Renal pelvis (tissue), 12 donors: ENCODE data around the gene SLC7A8. TPM values are rescaled to one million over a fixed set of nuclear protein-coding genes. Genes with fewer than 3 reads are reported as not detected.
"Not testable (repeated sequence)": the region's sequence is repeated elsewhere in the genome, so short reads cannot be mapped to it uniquely, and the experiment has no call there.

Source experiments
- DNase-seq: peaks from one replicate; pipeline ENCODE4 v3.0.0-alpha.2; 2013
- long read RNA-seq, 16 experiments: transcript quantifications; one replicate each; lab custom pipeline, GENCODE V29; 2026
- polyA plus RNA-seq, 3 donors: library from polyadenylated mRNA; unstranded; fragments of 120-200 nt; gene quantifications; one replicate each; pipeline ENCODE4 v1.2.1, GENCODE V29; 2013; ENCODE audit not compliant: insufficient read length in 3 of 3

SLC7A8 gene
- polyA plus RNA-seq, result 100 to 1,000 TPM in 1 of 3 donors, 10 to 100 TPM in 2; 76.5 to 103 (median 88.8) TPM
- long read RNA-seq, donor 1, full-length matches to known transcripts, result 17 of 87 reads
- long read RNA-seq, donor 1, partial matches to known transcripts, result 70 of 87 reads
- long read RNA-seq, donor 1, other reads (novel, unspliced or antisense), result 0 of 87 reads
- long read RNA-seq, donor 2, full-length matches to known transcripts, result 23 of 61 reads
- long read RNA-seq, donor 2, partial matches to known transcripts, result 38 of 61 reads
- long read RNA-seq, donor 2, other reads (novel, unspliced or antisense), result 0 of 61 reads
- long read RNA-seq, donor 3, full-length matches to known transcripts, result 11 of 31 reads
- long read RNA-seq, donor 3, partial matches to known transcripts, result 20 of 31 reads
- long read RNA-seq, donor 3, other reads (novel, unspliced or antisense), result 0 of 31 reads
- long read RNA-seq, donor 4, full-length matches to known transcripts, result 12 of 31 reads
- long read RNA-seq, donor 4, partial matches to known transcripts, result 19 of 31 reads
- long read RNA-seq, donor 4, other reads (novel, unspliced or antisense), result 0 of 31 reads
- long read RNA-seq, donor 5, full-length matches to known transcripts, result 8 of 13 reads
- long read RNA-seq, donor 5, partial matches to known transcripts, result 5 of 13 reads
- long read RNA-seq, donor 5, other reads (novel, unspliced or antisense), result 0 of 13 reads
- long read RNA-seq, donor 6, full-length matches to known transcripts, result 49 of 116 reads
- long read RNA-seq, donor 6, partial matches to known transcripts, result 67 of 116 reads
- long read RNA-seq, donor 6, other reads (novel, unspliced or antisense), result 0 of 116 reads
- long read RNA-seq, donor 7, full-length matches to known transcripts, result 20 of 88 reads
- long read RNA-seq, donor 7, partial matches to known transcripts, result 68 of 88 reads
- long read RNA-seq, donor 7, other reads (novel, unspliced or antisense), result 0 of 88 reads
- long read RNA-seq, donor 8, full-length matches to known transcripts, result 2 of 10 reads
- long read RNA-seq, donor 8, partial matches to known transcripts, result 8 of 10 reads
- long read RNA-seq, donor 8, other reads (novel, unspliced or antisense), result 0 of 10 reads
- long read RNA-seq, donor 9, full-length matches to known transcripts, result 27 of 105 reads
- long read RNA-seq, donor 9, partial matches to known transcripts, result 78 of 105 reads
- long read RNA-seq, donor 9, other reads (novel, unspliced or antisense), result 0 of 105 reads
- long read RNA-seq, donor 10, full-length matches to known transcripts, result 25 of 98 reads
- long read RNA-seq, donor 10, partial matches to known transcripts, result 73 of 98 reads
- long read RNA-seq, donor 10, other reads (novel, unspliced or antisense), result 0 of 98 reads
- long read RNA-seq, donor 11, full-length matches to known transcripts, result 11 of 34 reads
- long read RNA-seq, donor 11, partial matches to known transcripts, result 23 of 34 reads
- long read RNA-seq, donor 11, other reads (novel, unspliced or antisense), result 0 of 34 reads
- long read RNA-seq, donor 12, full-length matches to known transcripts, result 59 of 151 reads
- long read RNA-seq, donor 12, partial matches to known transcripts, result 92 of 151 reads
- long read RNA-seq, donor 12, other reads (novel, unspliced or antisense), result 0 of 151 reads
- long read RNA-seq, donor 13, full-length matches to known transcripts, result 19 of 29 reads
- long read RNA-seq, donor 13, partial matches to known transcripts, result 10 of 29 reads
- long read RNA-seq, donor 13, other reads (novel, unspliced or antisense), result 0 of 29 reads
- long read RNA-seq, donor 14, result 0 reads
- long read RNA-seq, donor 15, result 0 reads
- long read RNA-seq, donor 16, full-length matches to known transcripts, result 27 of 81 reads
- long read RNA-seq, donor 16, partial matches to known transcripts, result 54 of 81 reads
- long read RNA-seq, donor 16, other reads (novel, unspliced or antisense), result 0 of 81 reads

DNA sequence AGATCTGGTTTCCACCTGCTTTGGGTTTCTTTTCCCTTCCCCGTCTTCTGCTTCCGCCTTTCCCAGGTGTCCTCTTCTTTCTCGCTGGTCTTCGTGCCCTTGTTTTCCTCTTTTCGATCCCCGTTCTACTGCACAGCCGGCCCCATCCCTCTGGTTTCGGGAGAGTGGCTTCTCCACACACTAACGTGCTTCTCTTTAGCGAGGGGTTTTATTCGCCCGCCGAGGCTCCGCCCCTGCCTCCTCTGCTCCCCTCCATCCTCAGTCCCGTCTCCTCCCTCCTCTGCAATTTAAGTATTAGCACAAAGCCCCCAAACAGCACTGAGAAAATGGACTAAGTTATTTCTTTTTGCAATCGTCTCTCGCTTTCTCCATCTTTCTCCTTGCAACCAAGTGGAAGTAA lies at the start of gene SLC7A8:
SLC7A8 (minus strand) TSS at position 182 of the 400 bp plus-strand sequence. CDS start 746 bp downstream, outside the sequence.
- no peak for DNase-seq

- DNase-seq, result not testable (repeated sequence)
Observed at GRCh38 chr14:23232241-23232808, 48.9 kb upstream of the SLC7A8 start.

GRCh38 chr14:23228812-23229211 lies 45.4 kb upstream of the SLC7A8 start:
- DNase-seq, result no peak

GRCh38 chr14:23227566-23227965 lies 44.1 kb upstream of the SLC7A8 start:
- DNase-seq, result no peak

DNA sequence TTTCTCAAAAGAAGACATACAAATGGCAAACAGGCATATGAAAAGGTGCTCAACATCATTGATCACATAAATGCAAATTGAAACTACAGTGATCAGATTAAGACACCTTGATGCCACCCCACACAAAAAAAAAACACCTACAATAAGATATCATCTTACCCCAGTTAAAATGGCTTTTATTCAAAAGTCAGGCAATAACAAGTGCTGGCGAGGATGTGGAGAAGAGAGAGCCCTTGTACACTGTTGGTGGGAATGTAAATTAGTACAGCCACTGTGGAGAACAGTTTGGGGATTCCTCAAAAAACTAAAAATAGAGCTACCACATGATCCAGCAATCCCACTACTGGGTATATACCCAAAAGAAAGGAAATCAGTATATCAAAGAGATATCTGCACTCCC lies 41.5 kb upstream of the SLC7A8 start:
- not testable (repeated sequence) for DNase-seq

- DNase-seq, result no peak
Observed at GRCh38 chr14:23219075-23219474, 35.6 kb upstream of the SLC7A8 start.

DNA sequence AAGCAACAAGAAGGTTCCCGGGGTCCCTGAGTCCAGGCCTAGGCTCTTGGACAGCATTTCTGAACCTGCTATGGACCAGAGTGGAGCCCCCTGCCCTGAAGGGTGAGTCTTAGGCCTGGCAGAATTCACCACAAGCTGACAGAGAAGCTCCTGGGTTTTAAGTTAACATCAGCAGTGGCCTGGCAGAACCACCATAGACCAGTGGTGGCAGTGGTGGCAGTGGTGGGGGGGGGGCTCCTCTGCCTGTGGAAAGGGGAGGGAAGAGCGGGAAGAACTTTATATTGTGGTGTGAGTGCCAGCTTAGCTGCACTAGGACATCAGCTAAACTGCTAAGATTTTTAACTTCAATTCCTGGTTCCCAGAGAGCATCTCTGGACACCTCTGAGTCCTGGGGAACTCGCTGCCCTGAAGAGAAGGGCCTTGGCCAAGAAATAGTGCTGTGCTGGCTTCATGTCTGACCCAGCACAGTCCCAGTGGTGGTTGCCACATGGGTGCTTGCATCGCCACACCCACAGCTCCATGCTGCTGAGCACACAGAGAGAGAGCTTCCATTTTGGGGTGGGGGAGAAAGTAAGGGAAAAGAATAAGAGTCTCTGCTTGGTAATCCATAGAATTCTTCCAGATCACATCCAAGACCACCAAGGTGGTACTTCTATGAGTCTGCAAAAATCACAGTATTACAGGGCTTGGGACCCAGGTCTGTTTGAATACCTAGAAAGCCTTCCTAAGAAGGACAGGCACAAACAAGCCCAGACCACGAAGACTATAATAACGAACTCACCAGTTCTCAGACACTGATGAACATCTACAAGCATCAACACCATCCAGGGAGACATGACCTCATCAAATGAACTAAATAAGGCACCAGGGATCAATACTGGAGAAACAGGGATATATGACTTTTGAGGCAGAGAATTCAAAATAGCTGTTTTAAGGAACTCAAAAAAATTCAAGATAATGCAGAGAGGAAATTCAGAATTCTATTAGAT lies 33.9 kb upstream of the SLC7A8 start:
- no peak for DNase-seq

DNA sequence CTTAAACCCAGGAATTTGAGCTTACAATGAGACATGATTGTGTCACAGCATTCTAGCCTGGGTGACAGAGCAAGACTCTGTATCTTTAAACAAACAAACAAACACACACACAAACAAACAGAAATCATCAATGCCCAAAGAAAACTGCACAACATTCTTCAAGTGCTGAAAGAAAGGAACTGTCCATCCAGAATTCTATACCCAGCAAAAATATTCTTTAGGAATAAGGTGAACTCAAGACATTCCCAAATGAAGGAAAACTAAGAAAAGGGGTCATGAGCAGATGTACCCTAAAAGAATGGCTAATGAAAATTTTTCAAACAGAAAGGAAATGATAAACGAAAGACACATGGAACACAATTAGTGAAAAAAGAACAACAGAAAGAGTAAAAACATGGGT lies 32.0 kb upstream of the SLC7A8 start:
- DNase-seq, result no peak

GRCh38 chr14:23209651-23210423 lies 26.4 kb upstream of the SLC7A8 start:
- DNase-seq, result no peak

DNA sequence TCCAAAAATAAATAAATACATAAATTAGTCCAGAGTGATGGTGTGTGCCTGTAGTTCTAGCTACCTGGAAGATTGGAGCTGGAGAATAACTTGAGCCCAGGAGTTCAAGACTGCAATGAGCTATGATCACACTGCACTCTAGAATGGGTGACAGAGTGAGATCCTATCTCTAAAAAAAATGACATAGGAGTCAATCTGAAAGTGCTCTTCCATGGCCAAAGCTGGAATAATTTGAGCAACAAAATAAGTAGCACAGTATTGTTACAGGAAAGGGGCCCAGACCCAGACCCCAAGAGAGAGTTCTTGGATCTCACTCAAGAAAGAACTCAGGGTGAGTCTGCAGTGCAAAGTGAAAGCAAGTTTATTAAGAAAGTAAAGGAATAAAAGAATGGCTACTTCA lies 24.9 kb upstream of the SLC7A8 start:
- no peak for DNase-seq

- DNase-seq, result no peak
Observed at GRCh38 chr14:23207146-23207540, 23.7 kb upstream of the SLC7A8 start.

- no peak for DNase-seq
Observed at GRCh38 chr14:23206422-23207145, 23.1 kb upstream of the SLC7A8 start.

DNA sequence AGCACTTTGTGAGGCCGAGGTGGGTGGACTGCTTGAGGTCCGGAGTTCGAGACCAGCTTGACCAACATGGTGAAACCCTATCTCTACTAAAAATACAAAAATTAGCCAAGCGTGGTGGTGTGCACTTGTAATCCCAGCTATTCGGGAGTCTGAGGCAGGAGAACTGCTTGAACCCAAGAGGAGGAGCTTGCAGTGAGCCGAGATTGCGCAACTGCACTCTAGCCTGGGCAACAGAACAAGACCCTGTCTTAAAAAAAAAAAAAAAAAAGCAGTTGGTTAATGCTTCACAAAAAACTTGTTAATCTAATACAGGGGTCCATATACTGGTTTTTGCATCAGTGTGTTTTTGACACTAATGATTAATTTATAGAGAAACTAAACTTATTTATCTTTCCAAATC lies 18.5 kb upstream of the SLC7A8 start:
- no peak for DNase-seq

GRCh38 chr14:23199141-23199540 lies 15.7 kb upstream of the SLC7A8 start:
- DNase-seq, result not testable (repeated sequence)

DNA sequence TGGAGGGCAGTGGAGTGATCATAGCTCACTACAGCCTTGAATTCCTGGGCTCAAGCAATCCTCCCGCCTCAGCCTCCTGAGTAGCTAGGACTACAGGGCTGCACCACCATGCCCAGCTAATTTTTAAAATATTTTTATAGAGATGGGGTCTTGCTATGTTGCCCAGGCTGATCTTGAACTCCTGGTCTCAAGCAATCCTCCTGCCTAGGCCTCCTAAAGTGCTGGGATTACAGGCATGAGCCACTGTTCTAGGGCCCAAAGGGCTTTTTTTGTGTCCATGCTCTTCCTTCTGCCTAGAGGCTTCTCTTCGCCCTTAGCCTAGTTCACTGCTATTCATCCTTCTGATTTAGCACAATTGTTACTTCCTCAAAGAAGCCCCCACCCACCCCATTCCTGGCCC lies 13.0 kb upstream of the SLC7A8 start:
- DNase-seq, result not testable (repeated sequence)

DNA sequence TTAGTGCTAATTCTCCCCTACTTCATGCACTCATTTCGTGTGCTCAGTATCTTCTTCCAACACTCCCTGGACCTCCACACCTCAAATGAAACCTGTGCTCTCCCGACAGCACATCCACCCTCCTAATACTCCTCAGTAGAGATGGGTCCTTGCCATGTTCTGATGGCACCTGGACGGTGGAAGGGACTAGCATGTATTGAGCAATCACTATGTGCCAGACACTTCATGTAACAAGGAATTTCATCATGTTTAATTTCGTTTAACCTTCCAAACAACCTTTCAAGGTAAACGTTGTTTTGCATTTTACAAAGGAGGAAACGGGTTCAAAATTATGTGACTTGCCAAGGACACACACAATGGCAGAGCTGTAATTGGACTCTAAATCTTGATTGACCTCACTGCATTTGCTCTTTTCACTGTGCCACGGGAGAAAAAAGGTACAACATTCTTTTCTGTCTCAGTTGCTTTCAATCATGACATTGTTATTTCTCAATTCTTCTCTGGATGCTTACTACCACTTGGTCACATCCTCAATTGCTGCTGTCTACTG lies 12.2 kb upstream of the SLC7A8 start:
- DNase-seq, result no peak

GRCh38 chr14:23193432-23193831 lies 10.0 kb upstream of the SLC7A8 start:
- DNase-seq, result no peak
